ENCODE results near the gene MT1B. TPM values are rescaled to one million over a fixed set of nuclear protein-coding genes. Genes with fewer than 3 reads are reported as not detected.
"Not testable (repeated sequence)": the region's sequence is repeated elsewhere in the genome, so short reads cannot be mapped to it uniquely, and the experiment has no call there.

Gene MT1B
- total RNA-seq, 1 donor from 2014 or later: not detected

DNA sequence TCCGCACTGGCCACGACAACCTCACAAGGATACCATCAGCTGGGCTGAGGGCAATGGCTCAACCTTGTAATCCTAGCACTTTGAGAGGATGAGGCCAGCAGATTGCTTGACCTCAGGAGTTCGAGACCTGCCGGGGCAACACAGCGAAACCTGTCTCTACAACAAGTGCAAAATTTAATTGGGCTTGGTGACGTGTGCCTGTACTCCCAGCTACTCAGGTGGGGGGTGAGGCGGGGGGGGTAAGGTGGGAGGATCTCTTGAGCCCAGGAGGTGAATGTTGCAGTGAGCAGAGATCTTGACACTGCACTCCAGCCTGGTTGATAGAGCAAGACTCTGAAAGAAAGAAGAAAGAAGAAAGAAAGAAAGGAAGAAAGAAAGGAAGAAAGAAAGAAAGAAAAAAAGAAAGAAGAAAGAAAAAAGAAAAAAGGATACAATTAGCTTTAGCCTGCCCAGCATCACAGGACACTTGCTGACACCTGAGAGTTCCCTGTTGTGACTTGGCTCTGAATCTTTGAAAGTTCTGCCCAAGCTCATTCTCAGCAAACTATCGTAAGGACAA is 31.3 kb upstream of the MT1B start:
- Histone ChIP-seq H3K27me3 (ENCODE audit: low read depth) (no peaks in the 10 kb centered on the region), H3K4me3 (no peak overlapping the region), H3K9me3 (no peaks in the 10 kb centered on the region), H3K27ac (no peak overlapping the region), H3K36me3 (no peaks in the 10 kb centered on the region), H3K4me1 (peaks cover 17% of the 10 kb centered on the region)
- no peak for ATAC-seq
- no peak for DNase-seq
- TF ChIP-seq, protein P1, sequence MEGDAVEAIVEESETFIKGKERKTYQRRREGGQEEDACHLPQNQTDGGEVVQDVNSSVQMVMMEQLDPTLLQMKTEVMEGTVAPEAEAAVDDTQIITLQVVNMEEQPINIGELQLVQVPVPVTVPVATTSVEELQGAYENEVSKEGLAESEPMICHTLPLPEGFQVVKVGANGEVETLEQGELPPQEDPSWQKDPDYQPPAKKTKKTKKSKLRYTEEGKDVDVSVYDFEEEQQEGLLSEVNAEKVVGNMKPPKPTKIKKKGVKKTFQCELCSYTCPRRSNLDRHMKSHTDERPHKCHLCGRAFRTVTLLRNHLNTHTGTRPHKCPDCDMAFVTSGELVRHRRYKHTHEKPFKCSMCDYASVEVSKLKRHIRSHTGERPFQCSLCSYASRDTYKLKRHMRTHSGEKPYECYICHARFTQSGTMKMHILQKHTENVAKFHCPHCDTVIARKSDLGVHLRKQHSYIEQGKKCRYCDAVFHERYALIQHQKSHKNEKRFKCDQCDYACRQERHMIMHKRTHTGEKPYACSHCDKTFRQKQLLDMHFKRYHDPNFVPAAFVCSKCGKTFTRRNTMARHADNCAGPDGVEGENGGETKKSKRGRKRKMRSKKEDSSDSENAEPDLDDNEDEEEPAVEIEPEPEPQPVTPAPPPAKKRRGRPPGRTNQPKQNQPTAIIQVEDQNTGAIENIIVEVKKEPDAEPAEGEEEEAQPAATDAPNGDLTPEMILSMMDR (IDR thresholded peaks at IDR 0.05): no peak
- intact Hi-C loops (cut with DNase I): no loop called here

DNA sequence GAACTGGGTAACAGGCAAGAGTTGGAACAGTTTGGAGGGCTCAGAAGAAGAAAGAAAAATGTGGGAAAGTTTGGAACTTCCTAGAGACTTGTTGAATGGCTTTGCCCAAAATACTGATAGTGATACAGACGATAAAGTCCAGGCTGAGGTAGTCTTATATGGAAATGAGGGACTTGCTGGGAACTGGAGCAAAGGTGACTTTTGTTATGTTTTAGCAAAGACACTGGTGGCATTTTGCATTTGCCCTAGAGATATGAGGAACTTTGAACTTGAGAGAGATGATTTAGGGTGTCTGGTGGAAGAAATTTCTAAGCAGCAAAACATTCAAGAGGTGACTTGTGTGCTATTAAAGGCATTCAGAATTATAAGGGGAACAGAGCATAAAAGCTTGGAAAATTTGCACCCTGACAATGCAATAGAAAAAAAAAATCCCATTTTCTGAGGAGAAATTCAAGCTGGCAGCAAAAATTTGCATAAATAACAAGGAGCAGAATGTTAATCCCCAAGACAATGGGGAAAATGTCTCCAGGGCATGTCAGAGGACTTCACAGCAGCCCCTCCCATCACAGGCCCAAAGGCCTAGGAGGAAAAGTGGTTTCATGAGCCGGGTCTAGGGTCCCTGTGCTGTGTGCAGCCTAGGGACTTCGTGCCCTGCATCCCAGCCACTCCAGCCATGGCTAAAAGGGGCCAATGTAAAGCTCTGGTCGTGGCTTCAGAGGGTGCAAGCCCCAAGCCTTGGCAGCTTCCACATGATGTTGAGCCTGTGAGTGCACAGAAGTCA is 29.8 kb upstream of the MT1B start:
- H3K27ac ChIP-seq; H3K27me3 ChIP-seq (ENCODE audit: low read depth); DNase-seq; H3K36me3 ChIP-seq; H3K4me3 ChIP-seq; intact Hi-C loops (cut with DNase I); ATAC-seq; H3K9me3 ChIP-seq: not testable (repeated sequence)
- peaks cover 23% of the 10 kb centered on the region for H3K4me1 ChIP-seq

DNA sequence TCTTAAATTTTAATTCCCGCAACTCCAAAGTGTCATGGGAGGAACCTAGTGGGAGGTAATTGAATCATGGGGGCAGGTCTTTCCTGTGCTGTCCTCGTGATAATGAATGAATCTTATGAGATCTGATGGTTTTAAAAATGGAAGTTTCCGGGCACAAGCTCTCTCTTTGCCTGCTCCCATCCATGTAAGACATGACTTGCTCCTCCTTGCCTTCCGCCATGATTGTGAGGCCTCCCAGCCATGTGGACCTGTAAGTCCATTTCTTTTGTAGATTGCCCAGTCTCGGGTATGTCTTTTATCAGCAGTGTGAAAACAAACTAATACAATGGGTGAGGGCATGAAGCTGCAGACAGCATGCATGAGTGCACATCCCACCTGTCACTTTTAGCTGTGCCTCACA is 28.5 kb upstream of the MT1B start:
- H3K9me3 ChIP-seq; intact Hi-C loops (cut with DNase I); ATAC-seq; H3K27ac ChIP-seq; H3K36me3 ChIP-seq; H3K4me3 ChIP-seq; H3K27me3 ChIP-seq (ENCODE audit: low read depth); DNase-seq: not testable (repeated sequence)
- peaks cover 18% of the 10 kb centered on the region for H3K4me1 ChIP-seq

DNA sequence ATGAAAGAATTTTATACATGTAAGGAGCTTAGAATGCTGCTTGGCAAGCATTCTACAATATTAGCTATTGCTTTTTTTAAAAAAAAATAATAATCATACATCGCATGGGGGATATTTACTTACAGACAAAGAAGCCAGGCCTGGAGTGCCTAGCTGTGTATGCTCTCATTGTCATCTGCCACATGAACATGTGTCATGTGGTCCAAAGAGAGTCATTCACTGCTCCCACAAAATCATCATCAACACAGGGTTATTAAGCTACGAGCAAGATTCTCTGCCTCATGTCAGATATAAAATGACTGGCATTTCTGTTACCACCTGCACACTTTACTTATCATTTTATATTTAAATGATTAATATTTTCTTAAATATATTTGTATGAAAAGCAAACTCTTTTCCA is 28.0 kb upstream of the MT1B start:
- H3K27me3 ChIP-seq (ENCODE audit: low read depth): no peaks in the 10 kb centered on the region
- H3K9me3 ChIP-seq: no peaks in the 10 kb centered on the region
- H3K4me1 ChIP-seq: peaks cover 14% of the 10 kb centered on the region
- H3K27ac ChIP-seq: no peak overlapping the region
- intact Hi-C loops (cut with DNase I): no loop called here
- no peak overlapping the region for H3K4me3 ChIP-seq
- TF ChIP-seq, protein P1 (IDR thresholded peaks at IDR 0.05): no peak
- no peak for ATAC-seq
- no peaks in the 10 kb centered on the region for H3K36me3 ChIP-seq
- DNase-seq: no peak

DNA sequence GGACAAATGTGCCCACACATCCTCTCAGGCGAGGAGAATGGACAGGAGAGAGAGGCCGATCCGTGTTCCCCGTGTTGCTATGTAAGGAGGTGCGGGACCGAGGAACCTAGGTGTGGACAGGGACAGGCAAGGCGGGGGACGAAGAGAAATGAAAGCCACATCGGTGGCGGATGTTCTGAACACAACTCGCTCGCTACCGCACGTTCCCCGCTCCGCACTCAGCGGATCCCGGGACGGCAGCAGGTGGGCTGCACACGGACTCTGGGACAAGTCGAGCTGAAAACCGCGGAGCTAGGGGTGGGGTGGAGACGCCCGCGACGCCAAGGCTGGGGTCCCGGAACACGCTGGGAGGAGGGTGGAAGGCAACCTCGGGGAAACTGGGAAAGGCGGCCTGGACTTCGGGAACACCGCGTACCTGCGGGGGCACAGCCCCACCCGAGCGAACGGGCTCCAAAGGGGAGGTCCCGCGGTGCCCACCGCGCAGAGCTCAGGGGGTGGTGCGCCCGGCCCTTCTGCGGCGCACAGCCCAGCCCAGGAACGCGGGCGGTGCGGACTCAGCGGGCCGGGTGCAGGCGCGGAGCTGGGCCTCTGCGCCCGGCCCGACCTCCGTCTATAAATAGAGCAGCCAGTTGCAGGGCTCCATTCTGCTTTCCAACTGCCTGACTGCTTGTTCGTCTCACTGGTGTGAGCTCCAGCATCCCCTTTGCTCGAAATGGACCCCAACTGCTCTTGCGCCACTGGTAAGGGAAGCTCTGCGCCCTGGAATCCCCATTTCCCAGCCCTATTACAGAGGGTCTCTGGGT is 26.3 kb upstream of the MT1B start, which contains the start of gene MT1E:
Gene MT1E, plus strand, starts transcription at position 642 of the 803 bp plus-strand sequence. Its CDS starts 71 bp downstream, at position 713.
- Histone ChIP-seq H3K9me3 (no peaks in the 10 kb centered on the region), H3K4me1 (peaks cover 14% of the 10 kb centered on the region), H3K4me3 (peak within 1 kb of the TSS; percentile 64), H3K27ac (peak within 1 kb of the TSS; percentile 91), H3K36me3 (no peaks in the 10 kb centered on the region), H3K27me3 (ENCODE audit: low read depth) (no peaks in the 10 kb centered on the region)
- ATAC-seq: peak; percentile 91 to 97
- TF ChIP-seq, protein P1 (IDR thresholded peaks at IDR 0.05): no peak
- intact Hi-C loops (cut with DNase I): no loop called here
- DNase-seq: peak; percentile 88

DNA sequence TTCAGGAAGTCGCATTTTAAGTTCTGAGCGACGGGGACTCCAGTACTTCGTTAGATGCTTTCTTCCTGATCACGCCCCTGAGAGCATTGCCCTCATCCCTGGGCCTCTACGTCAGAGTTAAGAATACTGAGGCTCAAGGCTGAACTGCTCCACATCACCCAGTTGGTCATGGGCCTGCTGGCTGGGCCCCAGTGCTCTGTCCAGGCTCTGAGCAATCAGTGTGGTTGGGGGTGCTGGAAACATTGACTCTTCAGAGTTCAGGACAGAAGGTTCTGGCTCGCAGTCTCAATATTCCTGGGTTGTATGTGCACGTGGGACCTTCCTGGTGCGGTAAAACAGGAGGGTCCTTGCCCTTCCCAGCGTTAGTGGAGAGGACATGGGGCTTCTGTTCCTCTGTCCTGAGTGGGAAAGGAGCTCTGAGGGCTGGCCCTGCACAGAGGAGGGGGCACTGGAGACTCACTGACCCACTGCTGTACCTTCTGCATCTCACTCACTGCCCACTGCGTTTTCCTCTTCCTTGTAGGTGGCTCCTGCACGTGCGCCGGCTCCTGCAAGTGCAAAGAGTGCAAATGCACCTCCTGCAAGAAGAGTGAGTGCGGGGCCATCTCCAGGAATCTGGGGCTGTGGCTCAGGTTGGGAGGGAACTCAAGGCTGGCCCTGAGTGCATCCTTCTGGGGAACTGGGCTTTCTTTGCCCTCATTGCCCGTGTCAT is 25.6 kb upstream of the MT1B start:
- Histone ChIP-seq H3K27me3 (ENCODE audit: low read depth) (no peaks in the 10 kb centered on the region), H3K4me1 (peaks cover 14% of the 10 kb centered on the region), H3K36me3 (no peaks in the 10 kb centered on the region), H3K9me3 (no peaks in the 10 kb centered on the region), H3K4me3 (peak overlapping the region; percentile 64), H3K27ac (peak overlapping the region; percentile 91)
- no peak for DNase-seq
- intact Hi-C loops (cut with DNase I): no loop called here
- ATAC-seq: peak; percentile 52 to 72
- TF ChIP-seq, protein P1 (IDR thresholded peaks at IDR 0.05): no peak

All from lower lobe of right lung (tissue), 2 donors.